ENCODE measurements around the gene TRMU.
"Not testable (repeated sequence)": the region's sequence is repeated elsewhere in the genome, so short reads cannot be mapped to it uniquely, and the experiment has no call there.

Gene TRMU

DNA sequence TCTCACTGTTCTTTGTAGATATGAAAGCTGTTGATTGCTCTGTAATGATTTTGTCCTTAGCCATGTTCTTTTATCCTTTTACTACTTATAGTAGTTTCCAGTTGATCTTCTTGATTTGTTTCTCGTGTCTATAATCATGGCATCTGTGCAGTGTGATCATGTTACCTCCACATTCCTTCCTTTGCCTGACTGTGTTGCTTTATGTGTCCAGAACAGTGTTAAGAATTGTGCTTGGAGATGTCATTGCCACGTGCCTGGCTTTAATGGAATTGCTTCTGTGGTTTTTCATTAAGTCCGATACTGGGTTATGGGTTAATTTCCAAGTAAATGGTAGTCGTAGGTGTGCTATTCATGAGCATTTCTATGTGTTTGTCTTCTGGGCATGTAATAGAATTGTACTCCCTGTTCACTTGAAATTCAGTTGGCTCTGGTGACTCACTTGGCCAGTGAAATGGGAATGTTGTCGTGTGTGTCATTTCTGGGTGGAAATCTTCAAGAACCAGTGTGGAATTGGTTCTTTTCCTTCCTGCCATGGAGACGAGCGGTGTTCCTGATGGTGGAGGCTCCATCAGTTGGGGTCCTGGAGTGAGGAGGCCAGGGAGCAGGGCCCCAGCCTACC, 32.1 kb upstream of the TRMU start:
- no peak for DNase-seq

DNA sequence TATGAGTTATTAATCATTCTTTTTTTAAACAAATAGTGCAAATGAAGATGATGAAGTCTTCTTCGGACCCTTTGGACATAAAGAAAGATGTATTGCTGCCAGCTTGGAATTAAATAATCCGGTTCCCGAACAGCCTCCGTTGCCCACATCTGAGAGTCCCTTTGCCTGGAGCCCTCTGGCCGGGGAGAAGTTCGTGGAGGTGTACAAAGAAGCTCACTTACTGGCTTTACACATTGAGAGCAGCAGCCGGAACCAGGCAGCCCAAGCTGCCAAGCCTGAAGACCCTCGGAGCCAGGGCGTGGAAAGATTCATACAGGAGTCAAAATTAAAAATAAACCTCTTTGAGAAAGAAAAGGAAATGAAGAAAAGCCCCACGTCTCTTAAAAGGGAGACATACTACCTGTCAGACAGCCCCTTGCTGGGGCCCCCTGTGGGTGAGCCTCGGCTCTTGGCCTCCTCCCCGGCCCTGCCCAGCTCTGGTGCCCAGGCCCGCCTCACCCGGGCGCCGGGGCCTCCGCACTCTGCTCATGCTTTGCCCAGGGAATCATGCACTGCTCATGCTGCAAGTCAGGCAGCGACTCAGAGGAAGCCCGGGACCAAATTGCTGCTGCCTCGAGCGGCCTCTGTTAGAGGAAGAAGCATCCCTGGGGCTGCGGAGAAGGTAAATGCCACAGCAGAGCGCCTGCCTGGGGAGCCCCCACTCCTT, 27.1 kb upstream of the TRMU start:
- DNase-seq, result no peak

DNA sequence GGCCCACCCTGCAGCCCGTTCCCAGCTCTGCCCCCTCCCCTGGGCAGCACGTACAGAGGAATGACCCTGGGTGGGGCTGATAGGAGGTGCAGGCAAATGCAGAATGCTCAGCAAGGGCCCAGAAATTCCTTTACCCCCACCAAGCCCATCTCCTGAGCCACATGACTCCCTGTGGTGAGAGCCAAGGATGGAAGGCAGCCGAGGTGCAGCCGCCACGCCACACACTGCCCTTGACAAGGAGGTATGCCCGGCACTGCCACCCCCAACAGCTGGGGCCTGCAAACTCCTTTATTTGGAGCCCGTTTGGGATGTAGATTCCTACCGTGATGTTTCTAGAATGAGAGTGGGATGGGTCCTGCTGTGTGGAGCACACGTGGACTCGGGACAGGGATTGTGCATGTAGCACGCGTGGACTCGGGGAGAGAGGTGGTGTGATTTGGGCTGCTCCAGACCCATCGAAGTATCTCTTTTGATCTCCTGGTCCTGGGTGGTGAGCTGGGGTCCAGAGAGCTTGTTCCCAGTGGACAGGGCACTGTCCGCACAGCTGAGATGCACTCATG, 25.9 kb upstream of the TRMU start:
- DNase-seq, result no peak

DNA sequence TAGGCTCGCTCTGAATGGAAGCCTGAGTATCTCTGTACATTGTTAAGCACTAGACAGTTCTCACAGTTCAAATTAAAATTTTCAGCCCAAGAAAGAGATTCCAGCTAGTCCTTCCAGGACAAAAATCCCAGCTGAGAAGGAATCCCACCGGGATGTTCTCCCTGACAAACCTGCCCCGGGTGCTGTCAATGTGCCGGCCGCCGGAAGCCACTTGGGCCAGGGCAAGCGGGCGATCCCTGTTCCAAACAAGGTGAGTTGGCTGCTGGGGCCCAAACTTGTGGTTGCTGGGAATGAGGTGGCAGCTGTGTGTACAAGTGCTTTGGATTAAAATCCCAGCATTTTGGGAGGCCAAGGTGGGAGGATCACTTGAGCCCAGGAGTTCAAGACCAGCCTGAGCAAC, 23.5 kb upstream of the TRMU start:
- no peak for DNase-seq

DNA sequence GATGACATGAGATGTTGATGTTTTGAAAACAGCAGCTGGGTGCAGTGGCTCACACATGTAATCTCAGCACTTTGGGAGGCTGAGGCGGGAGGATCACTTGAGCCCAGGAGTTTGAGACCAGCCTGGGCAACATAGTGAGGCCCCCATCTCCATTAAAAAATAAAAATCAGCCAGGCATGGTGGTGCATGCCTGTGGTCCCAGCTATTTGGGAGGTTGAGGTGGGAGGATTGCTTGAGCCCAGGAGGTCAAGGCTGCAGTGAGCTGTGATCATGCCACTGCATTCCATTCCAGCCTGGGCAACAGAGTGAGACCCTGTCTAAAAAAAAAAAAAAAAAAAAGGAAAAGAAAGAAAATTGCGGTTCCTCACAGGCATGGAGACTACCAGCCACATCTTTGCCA, 22.7 kb upstream of the TRMU start:
- not testable (repeated sequence) for DNase-seq

DNA sequence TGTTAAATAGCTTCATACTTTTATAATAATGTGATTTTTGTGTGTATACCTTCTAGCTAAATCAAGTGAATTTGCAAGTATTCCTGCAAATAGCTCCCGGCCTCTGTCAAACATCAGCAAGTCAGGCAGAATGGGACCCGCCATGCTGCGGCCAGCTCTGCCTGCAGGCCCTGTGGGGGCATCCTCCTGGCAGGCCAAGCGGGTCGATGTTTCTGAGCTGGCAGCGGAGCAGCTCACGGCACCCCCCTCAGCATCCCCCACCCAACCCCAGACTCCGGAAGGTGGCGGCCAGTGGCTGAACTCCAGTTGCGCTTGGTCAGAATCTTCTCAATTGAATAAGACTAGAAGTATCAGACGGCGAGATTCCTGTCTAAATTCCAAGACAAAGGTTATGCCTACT, 19.5 kb upstream of the TRMU start:
- no peak for DNase-seq

DNA sequence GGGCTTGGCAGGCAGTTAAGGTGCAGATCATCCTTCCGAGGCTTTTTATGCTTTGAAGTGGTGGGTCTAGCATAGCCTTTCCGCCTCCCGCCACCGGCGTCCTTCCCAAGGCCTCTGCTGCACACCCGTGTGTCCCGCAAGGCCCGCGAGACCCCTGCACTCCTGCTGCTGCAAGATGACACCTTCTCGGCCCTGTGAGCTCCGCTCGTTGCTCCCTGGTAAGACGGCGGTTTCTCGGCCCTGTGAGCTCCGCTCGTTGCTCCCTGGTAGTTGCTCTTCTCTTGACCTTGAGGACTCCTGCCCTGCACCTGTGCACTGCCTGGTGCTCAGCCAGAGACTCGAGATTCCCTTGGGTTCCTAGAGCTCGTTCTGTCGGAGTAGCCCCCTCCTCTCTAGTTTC, 17.9 kb upstream of the TRMU start:
- DNase-seq, result no peak

DNA sequence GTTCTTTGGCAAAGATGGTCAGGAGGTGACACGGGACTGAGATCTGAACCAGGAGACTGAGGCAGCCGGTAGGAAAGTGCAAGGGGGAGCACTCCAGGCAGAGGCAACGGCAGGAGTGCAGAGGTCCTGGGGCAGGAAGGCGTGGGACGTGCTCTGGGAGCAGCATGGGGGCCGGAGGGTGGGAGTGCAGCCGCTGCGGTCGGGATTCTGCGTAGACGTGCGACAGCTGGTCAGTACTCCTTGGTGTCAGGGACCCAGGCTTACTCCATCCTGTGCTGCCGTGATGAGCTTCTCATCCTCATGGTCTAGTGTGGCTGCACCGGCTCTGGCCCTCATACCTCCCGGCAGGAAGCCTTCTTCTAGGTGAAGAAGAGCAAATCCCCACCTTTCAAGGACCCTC, 16.9 kb upstream of the TRMU start:
- no peak for DNase-seq

DNA sequence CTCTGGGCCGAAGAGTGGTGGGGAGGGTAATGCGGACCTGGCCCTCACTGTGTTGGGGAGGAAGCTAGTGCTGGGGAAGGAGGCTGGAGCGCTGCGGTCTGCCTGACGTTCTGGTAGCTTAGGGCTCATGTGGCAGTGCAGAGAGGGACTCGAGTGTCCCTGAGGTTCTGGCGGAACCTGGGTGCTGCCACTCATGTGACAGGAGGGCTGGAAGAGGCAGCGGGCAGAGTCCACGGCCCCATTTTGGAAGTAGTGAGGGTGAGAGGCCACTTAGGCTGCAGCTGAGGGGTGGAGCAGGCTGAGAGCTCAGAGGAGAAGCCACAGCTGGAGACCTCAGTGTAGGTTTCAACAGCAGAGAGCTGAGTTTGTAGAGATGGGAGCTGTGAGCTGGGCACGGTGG, 16.2 kb upstream of the TRMU start:
- no peak for DNase-seq

DNA sequence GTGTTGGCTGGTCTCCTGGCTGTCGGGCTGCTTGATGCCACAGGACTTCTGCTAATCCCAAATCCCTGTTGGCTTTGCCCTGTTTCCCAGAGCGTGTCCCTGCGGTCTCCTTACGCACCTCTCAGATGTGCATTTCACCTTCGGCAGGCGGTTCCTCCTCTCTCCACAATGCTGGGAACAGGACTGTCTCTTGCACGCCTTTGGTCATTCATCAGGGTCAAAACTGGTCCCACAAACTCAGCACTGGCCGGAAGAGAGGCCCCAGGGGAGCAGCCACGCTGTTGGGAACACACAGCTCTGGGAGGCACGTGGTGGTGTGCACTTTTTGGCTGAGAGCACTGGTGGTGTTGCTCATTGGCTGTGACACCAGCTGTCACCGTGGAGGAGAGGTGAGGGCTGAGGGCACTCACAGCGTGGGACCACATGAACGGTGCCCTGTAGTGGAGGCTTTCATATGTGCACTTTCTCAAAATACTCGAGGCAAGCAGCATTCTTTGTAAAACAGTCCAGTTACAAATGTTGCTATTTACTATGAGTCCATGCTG, 15.3 kb upstream of the TRMU start:
- DNase-seq, result no peak

DNA sequence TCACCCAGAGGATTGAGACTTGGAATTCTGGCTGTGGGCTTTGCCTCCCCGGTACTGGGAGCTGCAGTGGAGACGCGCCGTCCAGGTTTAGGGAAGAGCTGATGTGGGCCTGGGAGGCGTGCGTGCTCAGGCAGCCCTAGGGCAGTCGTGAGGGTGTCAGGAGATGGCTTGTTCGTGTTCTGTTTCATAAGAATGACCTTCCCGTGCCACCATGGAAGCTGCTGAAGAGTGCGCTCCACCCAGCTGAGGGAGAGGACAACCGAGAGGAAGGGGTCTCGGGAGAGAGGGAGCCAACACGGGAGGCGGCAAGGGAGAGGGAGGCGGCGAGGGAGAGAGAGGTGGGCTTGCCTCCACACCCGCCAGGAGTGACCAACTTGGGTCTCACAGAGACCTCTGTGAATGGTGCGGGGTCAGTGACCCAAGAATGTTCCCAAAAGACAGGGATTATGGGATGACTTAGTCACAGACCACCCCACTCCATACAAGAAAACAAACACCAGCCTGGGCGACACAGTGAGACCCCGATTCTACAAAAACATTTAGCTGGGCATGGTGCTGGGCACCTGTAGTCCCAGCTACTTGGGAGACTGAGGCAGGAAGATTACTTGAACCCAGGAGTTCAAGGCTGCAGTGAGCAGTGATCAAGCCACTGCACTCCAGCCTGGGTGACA, 14.7 kb upstream of the TRMU start:
- no peak for DNase-seq

DNA sequence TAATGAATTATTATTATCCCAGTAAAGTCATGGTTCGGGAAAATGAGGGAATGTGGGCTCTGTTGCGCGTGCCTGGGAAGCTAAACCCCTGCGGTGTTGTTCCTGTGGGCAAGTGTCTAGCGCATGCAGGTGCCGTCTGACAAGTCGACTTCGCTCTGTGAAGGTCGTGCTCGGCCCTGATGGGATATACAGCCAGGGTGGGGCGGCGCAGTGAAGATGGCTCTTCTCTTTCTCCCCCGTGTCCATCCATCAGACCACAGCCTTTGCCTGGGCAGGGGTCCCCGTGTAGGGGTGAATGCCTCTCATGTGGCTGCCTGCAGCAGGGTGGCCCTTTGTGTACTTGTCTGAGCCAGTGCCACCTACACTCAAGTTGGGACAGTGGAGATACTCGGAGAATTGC, 12.8 kb upstream of the TRMU start:
- no peak for DNase-seq

DNA sequence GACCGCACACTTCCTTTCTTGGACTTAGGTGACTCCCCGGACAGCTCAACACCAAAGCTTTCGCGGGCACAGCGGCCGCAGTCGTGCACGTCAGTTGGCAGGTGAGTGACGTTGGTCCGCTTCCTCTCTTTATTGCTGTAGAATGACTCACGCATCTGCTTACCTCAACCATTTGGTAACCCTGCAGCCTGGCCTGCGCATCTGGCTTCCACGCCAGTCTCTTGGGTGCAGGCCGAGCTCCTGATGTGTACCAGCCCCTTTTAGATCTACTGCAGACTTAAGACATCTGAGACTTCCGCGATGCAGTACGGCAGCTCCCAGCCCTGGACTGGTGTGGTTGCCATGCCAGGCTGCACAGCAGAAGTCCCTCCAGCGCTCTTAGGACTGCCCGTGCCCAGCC, 12.4 kb upstream of the TRMU start:
- DNase-seq, result no peak

DNA sequence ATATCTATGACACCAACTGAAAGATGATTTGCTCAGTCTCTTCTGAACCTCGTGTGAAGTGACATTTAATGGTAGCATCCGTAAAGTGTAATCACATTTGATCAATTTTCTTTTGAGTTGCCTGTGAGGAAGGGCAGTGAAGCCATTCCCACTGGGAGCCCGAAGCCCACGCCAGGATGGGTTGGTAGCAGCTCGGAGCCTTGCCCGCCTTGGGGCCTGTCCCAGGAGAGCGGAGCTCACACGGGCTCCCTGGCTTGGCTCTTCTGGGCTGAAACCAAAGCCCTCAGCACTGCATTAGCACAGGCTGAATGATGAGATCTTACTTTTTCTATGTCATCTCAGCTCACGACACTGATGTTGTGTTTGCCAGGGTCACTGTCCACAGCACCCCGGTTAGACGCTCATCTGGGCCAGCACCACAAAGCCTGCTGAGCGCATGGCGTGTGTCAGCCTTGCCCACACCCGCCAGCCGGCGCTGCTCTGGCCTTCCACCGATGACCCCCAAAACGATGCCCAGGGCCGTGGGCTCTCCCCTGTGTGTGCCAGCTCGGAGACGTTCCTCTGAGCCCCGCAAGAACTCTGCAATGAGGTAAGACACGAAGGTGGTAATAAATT, 9.3 kb upstream of the TRMU start:
- DNase-seq, result no peak

DNA sequence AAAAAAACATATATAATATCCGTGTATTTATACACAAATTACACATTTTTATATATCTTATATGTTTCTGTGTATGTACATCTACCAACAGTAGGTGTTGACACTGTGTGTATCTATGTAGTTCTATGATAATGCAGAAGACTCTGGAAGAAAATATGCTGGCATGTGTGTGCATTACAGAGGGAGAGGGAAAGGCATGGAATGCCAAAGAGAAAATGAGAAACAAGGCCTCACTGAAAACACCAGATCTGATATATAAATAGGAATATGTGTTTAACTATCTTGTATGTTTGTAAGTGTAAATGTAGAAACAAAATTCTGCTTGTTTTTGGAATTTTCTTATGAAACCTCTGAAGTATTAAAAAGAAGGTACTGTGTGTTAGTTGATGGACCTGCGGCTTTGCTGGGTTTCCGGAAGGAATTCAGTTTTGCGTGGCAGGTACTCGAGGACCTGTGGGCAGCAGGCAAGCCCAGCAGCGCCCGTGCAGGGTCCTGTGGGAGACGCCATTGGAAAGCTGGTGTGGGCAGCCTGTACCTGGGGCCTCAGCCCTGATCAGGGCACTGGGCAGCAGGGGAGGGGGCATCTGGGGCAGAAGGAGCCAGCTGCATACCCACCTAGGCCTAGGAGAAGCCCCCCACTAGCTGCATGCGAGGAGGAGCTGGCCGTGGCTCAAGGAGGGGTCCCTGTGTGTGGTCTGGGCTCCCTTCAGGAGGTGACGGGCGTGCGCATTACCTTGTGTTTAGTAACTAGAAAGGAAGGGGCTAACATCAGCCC, 7.6 kb upstream of the TRMU start:
- DNase-seq, result no peak

DNA sequence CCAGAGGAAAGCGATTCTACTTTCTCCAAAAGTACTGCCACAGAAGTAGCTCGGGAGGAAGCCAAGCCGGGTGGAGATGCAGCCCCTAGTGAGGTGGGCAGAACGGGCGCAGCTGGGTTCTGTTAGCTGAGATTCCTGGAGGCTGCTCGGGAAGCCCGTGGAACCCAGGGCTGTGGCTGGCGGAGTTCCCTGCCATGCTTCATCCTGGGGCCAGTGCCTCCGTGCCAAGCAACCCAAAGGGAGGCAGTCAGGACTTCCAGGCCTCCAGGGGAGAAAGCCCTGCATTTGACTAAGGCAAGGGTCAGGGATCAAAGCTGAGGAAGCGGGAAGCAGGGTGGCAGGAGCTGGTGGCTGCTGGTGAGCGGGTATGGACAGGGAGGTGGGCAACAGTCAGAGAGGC, 6.7 kb upstream of the TRMU start:
- DNase-seq, result no peak

DNA sequence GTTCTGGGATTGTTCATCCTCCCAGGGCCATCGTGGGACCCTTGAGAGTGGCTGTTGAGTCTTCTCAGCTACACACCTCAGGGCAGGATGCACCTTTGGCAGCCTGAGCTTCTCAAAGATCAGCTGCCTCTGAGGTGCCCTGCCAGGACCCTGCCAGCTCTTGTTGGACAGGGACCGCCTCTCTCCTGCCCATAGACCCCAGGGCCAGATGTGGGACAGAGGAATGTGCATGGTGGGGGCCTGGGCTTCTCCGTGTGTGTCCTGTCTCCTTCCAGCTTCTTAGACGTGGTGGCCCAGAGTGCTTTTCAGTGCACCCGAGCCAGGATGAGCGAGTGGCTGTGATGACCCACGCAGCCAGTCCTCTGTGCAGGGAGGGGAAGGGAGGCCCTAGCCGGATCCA, 5.9 kb upstream of the TRMU start:
- no peak for DNase-seq

DNA sequence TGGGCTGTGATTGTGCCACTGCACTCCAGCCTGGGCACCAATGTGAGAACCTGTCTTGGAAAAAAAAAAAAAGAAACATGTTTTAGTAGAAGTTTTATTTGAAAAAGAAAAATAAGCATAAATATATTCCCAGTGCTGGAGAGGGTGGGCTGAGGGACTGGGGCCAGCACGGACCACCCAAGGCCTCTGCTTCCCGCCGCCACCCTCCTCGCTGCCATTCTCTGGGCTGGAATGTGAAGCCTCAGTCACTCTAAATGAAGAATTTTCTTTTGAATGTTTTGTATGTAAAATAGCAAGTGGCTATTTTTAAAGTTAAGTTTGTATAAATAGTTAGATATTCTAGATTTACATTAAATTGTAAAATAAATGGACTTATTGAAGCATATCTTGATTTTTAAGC, 5.1 kb upstream of the TRMU start:
- DNase-seq, result no peak

DNA sequence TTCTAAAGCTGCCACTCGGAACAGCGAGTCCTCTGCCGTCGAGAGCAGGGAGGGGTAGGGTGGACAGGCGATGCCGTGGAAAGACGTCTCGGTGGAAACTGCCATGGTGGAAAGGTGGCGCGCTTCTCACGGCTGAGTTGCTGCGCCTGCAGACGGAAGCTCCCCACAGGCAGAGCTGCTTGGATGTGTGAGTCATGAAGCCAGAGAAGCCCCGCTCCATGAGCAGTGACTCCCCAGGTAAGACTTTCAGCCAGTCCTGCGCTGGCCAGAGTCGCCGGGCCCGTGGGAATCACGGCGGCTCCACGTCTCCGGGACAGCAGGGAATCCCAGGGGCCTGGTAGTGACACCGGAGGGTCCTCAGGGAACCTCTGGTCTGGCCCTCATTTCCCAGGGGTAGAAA, 4.0 kb upstream of the TRMU start:
- no peak for DNase-seq

DNA sequence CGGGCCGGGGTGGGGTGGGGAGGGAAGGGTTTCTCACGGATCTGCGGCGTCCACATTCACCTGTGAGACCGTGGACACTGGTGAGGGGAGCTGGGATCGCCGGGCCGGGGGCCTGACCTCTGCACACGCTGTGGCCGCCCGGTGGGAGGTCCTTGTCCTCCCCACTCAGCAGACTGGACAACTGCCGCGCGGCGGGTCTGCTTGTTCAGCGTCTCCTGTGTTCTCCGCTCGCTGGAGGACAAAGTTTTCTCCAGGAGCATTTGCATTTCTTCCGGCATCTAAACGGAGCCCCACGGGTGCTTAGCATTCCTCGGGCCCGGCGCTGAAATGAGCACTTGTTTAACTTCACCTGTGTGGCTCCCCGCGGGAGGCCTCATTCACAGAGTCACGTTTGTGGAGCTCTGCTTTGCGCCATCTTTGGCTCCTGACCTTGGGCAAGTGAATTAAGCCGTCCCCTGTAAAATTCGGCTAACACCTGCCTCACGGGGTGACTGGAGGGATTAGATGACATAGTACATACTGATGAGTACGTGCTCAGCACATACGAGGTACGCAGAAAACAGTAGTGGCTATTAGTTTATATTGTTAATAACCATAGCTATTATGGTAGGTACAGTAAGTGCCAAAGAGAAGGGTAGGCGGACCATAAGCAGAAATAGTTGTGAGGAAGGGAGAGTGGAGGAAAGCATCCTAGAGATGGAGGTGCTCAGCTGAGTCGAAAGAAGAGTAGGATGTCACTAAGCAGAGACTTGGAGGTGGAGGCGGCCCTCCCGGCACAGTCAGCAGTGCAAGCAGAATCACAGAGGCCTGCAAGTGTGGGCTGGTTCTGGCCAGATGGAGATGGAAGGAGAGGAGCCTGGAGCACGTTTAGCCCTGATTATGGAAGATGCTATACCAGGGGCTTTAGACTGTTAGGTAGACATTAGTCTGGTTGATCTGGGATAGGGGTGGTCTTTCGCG, 885 bp downstream of the TRMU start:
- DNase-seq, result peak; percentile 10

DNA sequence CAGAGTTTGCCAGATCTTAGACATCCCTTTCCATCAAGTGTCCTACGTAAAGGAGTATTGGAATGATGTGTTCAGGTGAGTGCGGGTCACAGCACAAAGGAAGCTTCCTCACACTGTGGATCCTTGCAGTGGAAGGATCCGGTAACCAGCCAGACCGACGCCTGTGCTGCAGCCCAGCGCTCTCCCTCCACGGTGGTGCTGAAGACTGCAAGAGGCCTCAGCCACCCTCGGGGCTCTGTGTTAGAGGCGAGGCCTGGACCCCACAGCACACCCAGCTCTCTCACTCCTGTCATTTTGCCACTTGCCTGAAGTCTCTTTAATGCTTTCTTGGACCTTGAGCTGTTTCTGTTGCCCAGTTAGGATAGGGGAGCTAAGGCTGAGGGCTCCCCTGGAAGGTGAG, 2.4 kb downstream of the TRMU start:
- DNase-seq, result no peak

DNA sequence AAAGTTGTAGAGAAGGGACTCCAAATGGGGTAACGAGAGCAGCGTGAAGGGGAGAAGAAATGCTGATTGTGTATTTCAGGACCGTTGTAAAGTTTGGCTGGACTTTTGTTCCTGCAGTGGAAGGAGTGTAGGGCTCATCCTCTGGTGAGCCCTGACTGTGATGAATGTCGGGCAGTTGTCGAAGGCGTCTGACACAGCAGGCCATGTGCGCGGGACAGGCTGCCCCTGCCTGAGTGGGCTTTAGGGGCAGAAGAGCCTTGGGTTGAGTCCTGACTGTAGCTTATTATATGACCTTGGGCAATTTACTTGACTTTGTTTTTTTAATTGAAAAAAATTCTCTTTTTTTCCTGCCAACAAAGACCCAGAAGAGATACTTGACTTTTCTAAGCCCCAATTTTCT, 3.1 kb downstream of the TRMU start:
- no peak for DNase-seq
